SK-N-SH (cell line): ENCODE data around the gene ARID1A. TPM values are rescaled to one million over a fixed set of nuclear protein-coding genes. Genes with fewer than 3 reads are reported as not detected.

Source experiments
- CTCF ChIA-PET: fragments of 300-600, 350-600 bp; formaldehyde crosslinking; extraction: SDS; loops from one replicate; lab custom pipeline; 2021; lab: Yijun Ruan, JAX
- POLR2A ChIA-PET: fragments of 350-600 bp; sonication (Branson Sonifier 250); formaldehyde crosslinking; extraction: SDS; loops from one replicate; lab custom pipeline; 2020; ENCODE audit warnings: antibody characterized with exemption, inconsistent platforms; lab: Yijun Ruan, JAX
- DNase-seq: peaks from one replicate; pipeline ENCODE4 v3.0.0; 2012
- H2AFZ ChIP-seq: fragments of 200-600 bp; sonication (generic); 2 replicates; pipeline ENCODE4 v1.8.1; 2016; ENCODE audit warnings: antibody characterized with exemption, mild to moderate bottlenecking, low read depth
- H3F3A ChIP-seq: fragments of 200-600 bp; sonication (generic); replicated peaks from 2 replicates; pipeline ENCODE3; 2016; ENCODE audit warnings: antibody characterized with exemption, mild to moderate bottlenecking; ENCODE audit not compliant: insufficient read depth
- H3K27ac ChIP-seq, 2 experiments: fragments of 200-500 bp in 1 of 2; fragments of 200-600 bp in 1 of 2; sonication (Bioruptor generic) in 1 of 2; sonication (generic), shearing (Covaris generic) in 1 of 2; 2 replicates each; pipeline versions ENCODE4 v1.5.1 to v1.6.1; 2014 to 2016; ENCODE audit warnings: low read depth in 2 of 2, inconsistent platforms in 1 of 2, low read length in 1 of 2, mild to moderate bottlenecking in 1 of 2, mixed read lengths in 1 of 2
- H3K27me3 ChIP-seq: fragments of 200-600 bp; sonication (generic), shearing (Covaris generic); 2 replicates; pipeline ENCODE4 v1.6.1; 2016; ENCODE audit warnings: mixed run types; ENCODE audit not compliant: insufficient read depth
- H3K36me3 ChIP-seq, 2 experiments: fragments of 200-500 bp in 1 of 2; fragments of 200-600 bp in 1 of 2; sonication (Bioruptor generic) in 1 of 2; sonication (generic) in 1 of 2; replicated peaks in 1 of 2; 2 replicates each; pipeline versions ENCODE3 to v1.5.1; 2014 to 2016; ENCODE audit warnings: low read length in 1 of 2, mild to moderate bottlenecking in 1 of 2; ENCODE audit not compliant: insufficient read depth in 2 of 2, control insufficient read depth in 1 of 2
- H3K4me1 ChIP-seq, 2 experiments: fragments of 200-500 bp in 1 of 2; fragments of 200-600 bp in 1 of 2; sonication (Bioruptor generic) in 1 of 2; sonication (generic), shearing (Covaris generic) in 1 of 2; 2 replicates each; pipeline versions ENCODE4 v1.5.1 to v1.6.1; 2014 to 2016; ENCODE audit warnings: low read depth in 1 of 2, low read length in 1 of 2, mixed run types in 1 of 2; ENCODE audit not compliant: insufficient read depth in 2 of 2, control insufficient read depth in 1 of 2
- H3K4me2 ChIP-seq: fragments of 200-600 bp; sonication (generic), shearing (Covaris generic); 2 replicates; pipeline ENCODE4 v1.6.1; 2017; ENCODE audit warnings: mixed run types
- H3K4me3 ChIP-seq, 2 experiments: fragments of 200-500 bp in 1 of 2; fragments of 200-600 bp in 1 of 2; sonication (Bioruptor generic) in 1 of 2; sonication (generic), shearing (Covaris generic) in 1 of 2; 2 replicates each; pipeline versions ENCODE4 v1.5.1 to v1.8.1; 2014 to 2016; ENCODE audit warnings: low read depth in 2 of 2, inconsistent platforms in 1 of 2, low read length in 1 of 2, mild to moderate bottlenecking in 1 of 2, mixed read lengths in 1 of 2, moderate library complexity in 1 of 2
- H3K79me2 ChIP-seq: fragments of 200-600 bp; sonication (generic); 2 replicates; pipeline ENCODE4 v1.8.1; 2017; ENCODE audit warnings: mild to moderate bottlenecking; ENCODE audit not compliant: insufficient read depth
- H3K9ac ChIP-seq: fragments of 200-600 bp; sonication (generic); 2 replicates; pipeline ENCODE4 v1.6.1; 2017; ENCODE audit warnings: mixed run types
- H3K9me2 ChIP-seq: fragments of 200-600 bp; sonication (generic); 2 replicates; pipeline ENCODE4 v1.6.1; 2017; ENCODE audit warnings: mixed run types
- H3K9me3 ChIP-seq: fragments of 200-600 bp; sonication (generic); 2 replicates; pipeline ENCODE4 v1.6.1; 2017; ENCODE audit warnings: mixed run types, mild to moderate bottlenecking, moderate library complexity
- H4K20me1 ChIP-seq: fragments of 200-600 bp; sonication (generic); 2 replicates; pipeline ENCODE4 v1.6.1; 2017; ENCODE audit warnings: mild to moderate bottlenecking, mixed run types; ENCODE audit not compliant: insufficient read depth
- CHD2 ChIP-seq: fragments of 150-350 bp; IDR thresholded peaks from 2 replicates; pipeline ENCODE4 v1.6.1; 2018; ENCODE audit warnings: low read length; ENCODE audit not compliant: partially characterized antibody
- CTCF ChIP-seq: fragments of 200-600 bp; sonication (generic); IDR thresholded peaks from 2 replicates; pipeline ENCODE4 v1.6.1; 2017; ENCODE audit warnings: antibody characterized with exemption, mild to moderate bottlenecking, moderate library complexity
- EP300 ChIP-seq, 2 experiments: IDR thresholded peaks; 2 replicates each; pipeline versions ENCODE4 v1.4.0 to v1.6.1; 2012; ENCODE audit warnings: borderline replicate concordance in 1 of 2, low read depth in 1 of 2, low read length in 1 of 2
- GATA2 ChIP-seq: sonication (generic); formaldehyde crosslinking; IDR thresholded peaks from 2 replicates; pipeline ENCODE4 v1.5.0; 2020; ENCODE audit warnings: mild to moderate bottlenecking, missing genetic modification reagents
- IRF3 ChIP-seq: fragments of 150-350 bp; IDR thresholded peaks from 2 replicates; pipeline ENCODE4 v1.6.1; 2016; ENCODE audit warnings: mild to moderate bottlenecking, low read depth, low read length
- JUND ChIP-seq: IDR thresholded peaks from 2 replicates; pipeline ENCODE4 v1.4.0; 2012
- MAX ChIP-seq: IDR thresholded peaks from 2 replicates; pipeline ENCODE4 v1.4.0; 2012; ENCODE audit warnings: low read depth
- MEF2A ChIP-seq: IDR thresholded peaks from 2 replicates; pipeline ENCODE4 v1.4.0; 2012; ENCODE audit warnings: low read depth, borderline replicate concordance
- NFIC ChIP-seq: IDR thresholded peaks from 2 replicates; pipeline ENCODE4 v1.4.0; 2012; ENCODE audit warnings: borderline replicate concordance
- PBX3 ChIP-seq: IDR thresholded peaks from 2 replicates; pipeline ENCODE4; 2012
- RCOR1 ChIP-seq: fragments of 150-350 bp; IDR thresholded peaks from 2 replicates; pipeline ENCODE4 v1.6.1; 2017; ENCODE audit warnings: antibody characterized with exemption, low read length
- SIN3A ChIP-seq: IDR thresholded peaks from 2 replicates; pipeline ENCODE4 v1.6.1; 2012; ENCODE audit warnings: low read depth, mild to moderate bottlenecking, low read length, moderate library complexity, borderline replicate concordance
- TCF12 ChIP-seq: IDR thresholded peaks from 2 replicates; pipeline ENCODE4 v1.4.0; 2012
- USF1 ChIP-seq: IDR thresholded peaks from 2 replicates; pipeline ENCODE4 v1.4.0; 2012; ENCODE audit warnings: low read depth, borderline replicate concordance
- USF2 ChIP-seq: fragments of 150-350 bp; IDR thresholded peaks from 2 replicates; pipeline ENCODE4 v1.6.1; 2017; ENCODE audit warnings: antibody characterized with exemption, low read length, low read depth, borderline replicate concordance
- WGBS: methylation state at CpG from one replicate; pipeline ENCODE4 v1.1.6; 2017; ENCODE audit warnings: low lambda C conversion rate; 5-methylcytosine and 5-hydroxymethylcytosine counted together
- polyA plus RNA-seq, 3 experiments: library from polyadenylated mRNA; depleted of rRNA; stranded (reverse); fragments of >200 nt; gene quantifications; 2 replicates each; pipeline ENCODE4 v1.2.3, GENCODE V29; 2012

ARID1A gene
- polyA plus RNA-seq, 1 of the 3 experiments (the other 2 are of a cell fraction) = 26.5 TPM

GRCh38 chr1:26721669-26722355 lies 26.0 kb downstream of the ARID1A start:
- no peak overlapping the region for H3K4me3 ChIP-seq
- H4K20me1 ChIP-seq = peaks cover 100% of the 10 kb centered on the region
- no peak for DNase-seq

GRCh38 chr1:26723013-26723991 lies 27.5 kb downstream of the ARID1A start:
- 16% methylated on average over 11 of the region's 19 CpGs for WGBS
- H2AFZ ChIP-seq = no peak overlapping the region
- peak; percentile 86 for DNase-seq
- H3K36me3 ChIP-seq = peaks cover 0 to 3% of the 10 kb centered on the region in 2 experiments
- peaks cover 36 to 50% of the 10 kb centered on the region in 2 experiments for H3K4me1 ChIP-seq
- H3K27ac ChIP-seq = peak overlapping the region; percentile 81 to 92
- H4K20me1 ChIP-seq = peaks cover 100% of the 10 kb centered on the region
- peak overlapping the region; percentile 36; the same call in 1 of the 2 replicates for H3K9ac ChIP-seq
- POLR2A ChIA-PET = interaction anchor here (0.5 to 2.1 kb wide), 8 partner anchors 20 to 66 kb away, joined by 3 to 9 read pairs (median 4); partner anchors contain the start of genes ARID1A and PIGV
- H3F3A ChIP-seq = peaks cover 21% of the 10 kb centered on the region
- H3K9me2 ChIP-seq = no peaks in the 10 kb centered on the region
- no peaks in the 10 kb centered on the region for H3K9me3 ChIP-seq
- peak overlapping the region; percentile 68 for H3K4me2 ChIP-seq
- no peaks in the 10 kb centered on the region for H3K27me3 ChIP-seq
- H3K79me2 ChIP-seq = peaks cover 100% of the 10 kb centered on the region
- peak overlapping the region in 1 of 2 experiments; percentile 6; a peak in 1 of 4 replicates for H3K4me3 ChIP-seq
- CTCF ChIA-PET = interaction anchor here (1.0 to 3.7 kb wide), 8 partner anchors 20 to 121 kb away, joined by 3 to 14 read pairs (median 5); no protein-coding TSS in a partner anchor
- TF ChIP-seq USF2 (peak; percentile 67; the same call in 1 of the 2 replicates), CHD2 (no peak), MAX (peak; percentile 98), GATA2 (no peak), SIN3A (peak; percentile 97), IRF3 (no peak), EP300 (IDR thresholded peaks at IDR 0.05; ENCODE audit: borderline replicate concordance in 1 of 2, low read depth in 1 of 2, low read length in 1 of 2) (peak in 1 of 2 experiments; percentile 70; a peak in 2 of 4 replicates), CTCF (no peak), JUND (peak; percentile 15; the same call in 1 of the 2 replicates), MEF2A (peak; percentile 88; the same call in 1 of the 2 replicates), NFIC (peak; percentile 95), TCF12 (peak; percentile 84), USF1 (peak; percentile 89)

More at GRCh38 chr1:26721669-26722355, 26.0 kb downstream of the ARID1A start:
- H3K27me3 ChIP-seq = no peaks in the 10 kb centered on the region
- H3K9ac ChIP-seq = no peak overlapping the region
- H3K36me3 ChIP-seq = no peaks in the 10 kb centered on the region
- peaks cover 22% of the 10 kb centered on the region for H3F3A ChIP-seq
- H2AFZ ChIP-seq = no peak overlapping the region
- no peaks in the 10 kb centered on the region for H3K9me2 ChIP-seq
- H3K79me2 ChIP-seq = peaks cover 100% of the 10 kb centered on the region
- 0 out of 2 replicates have a peak, but pooled peaks have one; percentile 15 for TF ChIP-seq RCOR1
- TF ChIP-seq PBX3 = no peak
- no peaks in the 10 kb centered on the region for H3K9me3 ChIP-seq
- 100% methylated on average over 2 of the region's 2 CpGs for WGBS
- ChIA-PET CTCF (interaction anchor here (1.1 to 2.7 kb wide), 4 partner anchors 24 to 120 kb away, joined by 3 to 11 read pairs (median 6); no protein-coding TSS in a partner anchor), POLR2A (no interaction called here)
- H3K4me1 ChIP-seq = peaks cover 27 to 55% of the 10 kb centered on the region in 2 experiments
- peak overlapping the region; percentile 68; the same call in 1 of the 2 replicates for H3K4me2 ChIP-seq
- peak overlapping the region in 1 of 2 experiments; percentile 81; a peak in 1 of 4 replicates for H3K27ac ChIP-seq
